ENCODE data around the gene NPNT. TPM values are rescaled to one million over a fixed set of nuclear protein-coding genes. Genes with fewer than 3 reads are reported as not detected.

The NPNT gene
- total RNA-seq, 1 donor from 2014 or later: 31.0 TPM

Other genes with a start within 250 kb of the NPNT start
- gene INTS12, start 186.8 kb upstream of the NPNT start, total RNA-seq: 26.5 TPM
- 29.5 TPM for gene GSTCD, start 186.7 kb upstream of the NPNT start, total RNA-seq

All from occipital lobe (tissue), 1 donor.